OCI-LY3 (cell line): ENCODE results near the gene GPR146.

Source experiments
- H2AFZ ChIP-seq: fragments of 200-600, 300-600 bp; shearing (Covaris generic); 2 replicates; pipeline ENCODE4 v1.6.0; 2014; ENCODE audit warnings: antibody characterized with exemption, low read depth, low read length
- H3K27ac ChIP-seq: fragments of 200-600, 300-600 bp; sonication (generic); 2 replicates; pipeline ENCODE4 v1.5.1; 2014; ENCODE audit warnings: mild to moderate bottlenecking, low read length, moderate library complexity, mixed read lengths
- H3K27me3 ChIP-seq: fragments of 200-600, 300-600 bp; sonication (generic); 2 replicates; pipeline ENCODE4 v1.6.1; 2014; ENCODE audit warnings: low read depth, low read length, mixed read lengths
- H3K36me3 ChIP-seq: fragments of 200-600, 300-600 bp; sonication (generic); replicated peaks from 2 replicates; pipeline ENCODE3; 2014; ENCODE audit warnings: low read depth, low read length, mixed read lengths
- H3K4me1 ChIP-seq: fragments of 300-600, 200-600 bp; sonication (generic); 2 replicates; pipeline ENCODE4 v1.6.1; 2014; ENCODE audit warnings: low read length, mixed read lengths
- H3K4me2 ChIP-seq: fragments of 200-600, 300-600 bp; sonication (generic); 2 replicates; pipeline ENCODE4 v1.6.1; 2014; ENCODE audit warnings: low read length, mixed read lengths
- H3K4me3 ChIP-seq: fragments of 300-600, 200-600 bp; sonication (generic); 2 replicates; pipeline ENCODE4 v1.5.1; 2014; ENCODE audit warnings: antibody characterized with exemption, mild to moderate bottlenecking, low read length, moderate library complexity
- H3K79me2 ChIP-seq: fragments of 300-600, 200-600 bp; shearing (Covaris generic); 2 replicates; pipeline ENCODE4 v1.6.1; 2014; ENCODE audit warnings: mild to moderate bottlenecking, low read length, mixed read lengths
- H3K9ac ChIP-seq: fragments of 300-600, 200-600 bp; shearing (Covaris generic); 2 replicates; pipeline ENCODE4 v1.6.0; 2014; ENCODE audit warnings: mild to moderate bottlenecking, low read length, moderate library complexity
- H3K9me3 ChIP-seq: fragments of 200-600, 300-600 bp; shearing (Covaris generic); 2 replicates; pipeline ENCODE4 v1.6.1; 2014; ENCODE audit warnings: low read length, mixed read lengths; ENCODE audit not compliant: insufficient read depth
- H4K20me1 ChIP-seq: fragments of 200-600, 300-600 bp; sonication (generic); 2 replicates; pipeline ENCODE4 v1.6.1; 2016; ENCODE audit warnings: low read length, mixed read lengths; ENCODE audit not compliant: insufficient read depth
- EZH2phosphoT487 ChIP-seq: fragments of 200-600 bp; shearing (Covaris generic); IDR thresholded peaks from 2 replicates; pipeline ENCODE4 v1.6.1; 2018; ENCODE audit warnings: antibody characterized with exemption, mixed run types, low read depth
- TF ChIP-seq, protein P1 (sequence below): fragments of 200-600, 300-600 bp; sonication (generic); IDR thresholded peaks from 2 replicates; pipeline ENCODE4 v1.5.1; 2014; ENCODE audit warnings: antibody characterized with exemption, low read length, low read depth

The GPR146 gene

DNA sequence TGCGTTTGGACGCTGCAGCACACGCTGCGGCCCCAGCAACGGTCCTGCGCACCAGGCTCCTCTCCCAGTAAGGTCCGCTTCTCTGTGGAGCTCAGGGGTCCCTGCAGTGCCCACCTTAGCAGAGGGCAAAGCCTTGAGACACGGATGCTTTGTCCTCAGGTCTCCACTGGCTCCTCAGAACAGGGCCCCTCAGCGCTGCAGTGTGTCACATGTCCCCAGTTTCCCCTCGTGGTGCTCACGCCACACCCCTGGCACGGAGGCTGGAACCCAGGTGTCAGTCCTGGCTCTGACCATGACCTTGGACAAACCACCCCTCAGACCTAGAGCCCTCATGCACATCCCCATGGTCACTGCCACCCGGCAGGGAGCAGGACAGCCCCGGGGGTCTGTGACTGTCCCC, 23.7 kb downstream of the GPR146 start:
- TF ChIP-seq EZH2phosphoT487 = no peak
- TF ChIP-seq, protein P1, sequence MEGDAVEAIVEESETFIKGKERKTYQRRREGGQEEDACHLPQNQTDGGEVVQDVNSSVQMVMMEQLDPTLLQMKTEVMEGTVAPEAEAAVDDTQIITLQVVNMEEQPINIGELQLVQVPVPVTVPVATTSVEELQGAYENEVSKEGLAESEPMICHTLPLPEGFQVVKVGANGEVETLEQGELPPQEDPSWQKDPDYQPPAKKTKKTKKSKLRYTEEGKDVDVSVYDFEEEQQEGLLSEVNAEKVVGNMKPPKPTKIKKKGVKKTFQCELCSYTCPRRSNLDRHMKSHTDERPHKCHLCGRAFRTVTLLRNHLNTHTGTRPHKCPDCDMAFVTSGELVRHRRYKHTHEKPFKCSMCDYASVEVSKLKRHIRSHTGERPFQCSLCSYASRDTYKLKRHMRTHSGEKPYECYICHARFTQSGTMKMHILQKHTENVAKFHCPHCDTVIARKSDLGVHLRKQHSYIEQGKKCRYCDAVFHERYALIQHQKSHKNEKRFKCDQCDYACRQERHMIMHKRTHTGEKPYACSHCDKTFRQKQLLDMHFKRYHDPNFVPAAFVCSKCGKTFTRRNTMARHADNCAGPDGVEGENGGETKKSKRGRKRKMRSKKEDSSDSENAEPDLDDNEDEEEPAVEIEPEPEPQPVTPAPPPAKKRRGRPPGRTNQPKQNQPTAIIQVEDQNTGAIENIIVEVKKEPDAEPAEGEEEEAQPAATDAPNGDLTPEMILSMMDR = no peak
- no peak overlapping the region for H3K9ac ChIP-seq
- no peaks in the 10 kb centered on the region for H3K9me3 ChIP-seq
- H3K27ac ChIP-seq = no peak overlapping the region
- no peak overlapping the region for H3K4me3 ChIP-seq
- H3K36me3 ChIP-seq = no peaks in the 10 kb centered on the region
- no peaks in the 10 kb centered on the region; the same call in 1 of the 2 replicates for H3K4me1 ChIP-seq
- no peaks in the 10 kb centered on the region for H3K79me2 ChIP-seq
- no peak overlapping the region for H2AFZ ChIP-seq
- H3K4me2 ChIP-seq = no peak overlapping the region
- H4K20me1 ChIP-seq = no peaks in the 10 kb centered on the region
- no peaks in the 10 kb centered on the region for H3K27me3 ChIP-seq

DNA sequence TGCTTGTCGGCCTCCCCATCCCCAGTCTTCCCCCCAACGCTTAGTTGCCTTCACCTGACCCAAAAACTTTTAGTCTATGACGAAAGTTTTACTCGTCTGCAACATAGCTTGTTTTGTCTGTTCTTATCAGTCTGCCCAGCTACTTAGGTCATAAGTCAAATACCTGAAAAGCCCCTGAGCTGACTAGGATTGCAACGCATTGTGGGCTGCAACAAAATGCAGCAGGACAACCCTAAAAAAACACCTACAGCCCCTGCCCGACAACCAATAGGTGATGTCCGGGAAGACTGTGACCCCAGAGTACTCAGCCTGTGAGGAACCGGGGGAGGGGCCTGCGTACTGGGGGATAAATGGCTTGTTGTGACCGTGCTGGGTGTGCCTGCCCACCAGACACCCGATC, 24.3 kb downstream of the GPR146 start:
- H3K27me3 ChIP-seq = no peaks in the 10 kb centered on the region
- H4K20me1 ChIP-seq = no peaks in the 10 kb centered on the region
- H3K9ac ChIP-seq = no peak overlapping the region
- no peaks in the 10 kb centered on the region for H3K36me3 ChIP-seq
- no peak overlapping the region for H3K27ac ChIP-seq
- no peak overlapping the region for H2AFZ ChIP-seq
- H3K4me1 ChIP-seq = no peaks in the 10 kb centered on the region
- H3K9me3 ChIP-seq = no peaks in the 10 kb centered on the region
- no peak for TF ChIP-seq EZH2phosphoT487
- TF ChIP-seq, protein P1 = no peak
- no peaks in the 10 kb centered on the region for H3K79me2 ChIP-seq
- no peak overlapping the region for H3K4me3 ChIP-seq
- H3K4me2 ChIP-seq = no peak overlapping the region

DNA sequence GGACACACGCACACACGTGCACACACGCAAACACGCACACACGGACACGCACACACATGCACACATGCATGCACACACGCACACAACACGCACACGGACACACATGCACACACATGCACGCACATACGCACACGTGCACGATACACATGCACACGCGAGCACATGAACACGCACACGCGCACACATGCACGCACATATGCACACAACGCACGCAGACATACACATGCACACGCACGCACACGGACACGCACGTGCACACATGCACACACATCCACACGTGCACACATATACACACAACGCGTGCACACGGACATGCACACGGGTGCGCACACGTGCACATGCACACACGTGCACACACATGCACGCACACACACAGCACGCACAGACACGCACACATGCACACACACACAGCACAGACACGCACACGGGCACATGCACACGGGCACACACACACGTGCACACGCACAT, 26.2 kb downstream of the GPR146 start:
- H3K27ac ChIP-seq = no peak overlapping the region
- no peaks in the 10 kb centered on the region for H3K9me3 ChIP-seq
- no peak overlapping the region for H3K9ac ChIP-seq
- no peak overlapping the region for H2AFZ ChIP-seq
- H3K79me2 ChIP-seq = no peaks in the 10 kb centered on the region
- H3K27me3 ChIP-seq = no peaks in the 10 kb centered on the region
- H3K36me3 ChIP-seq = no peaks in the 10 kb centered on the region
- TF ChIP-seq, protein P1 = no peak
- TF ChIP-seq EZH2phosphoT487 = no peak
- H3K4me2 ChIP-seq = no peak overlapping the region
- no peaks in the 10 kb centered on the region for H4K20me1 ChIP-seq
- H3K4me3 ChIP-seq = no peak overlapping the region
- H3K4me1 ChIP-seq = no peaks in the 10 kb centered on the region

GRCh38 chr7:1071731-1072254, 27.4 kb downstream of the GPR146 start:
- no peak for TF ChIP-seq EZH2phosphoT487
- TF ChIP-seq, protein P1 = no peak
- Histone ChIP-seq H3K4me1 (no peaks in the 10 kb centered on the region), H3K4me2 (no peak overlapping the region), H3K9me3 (no peaks in the 10 kb centered on the region), H3K27ac (no peak overlapping the region), H4K20me1 (no peaks in the 10 kb centered on the region), H3K79me2 (no peaks in the 10 kb centered on the region), H3K27me3 (no peaks in the 10 kb centered on the region), H3K9ac (no peak overlapping the region), H3K36me3 (no peaks in the 10 kb centered on the region), H3K4me3 (no peak overlapping the region), H2AFZ (no peak overlapping the region)
